Measurements from ENCODE around the gene IL1RAPL2. TPM values are rescaled to one million over a fixed set of nuclear protein-coding genes. Genes with fewer than 3 reads are reported as not detected.

The IL1RAPL2 gene
- total RNA-seq, 1 experiment from 2014 or later = not detected

DNA sequence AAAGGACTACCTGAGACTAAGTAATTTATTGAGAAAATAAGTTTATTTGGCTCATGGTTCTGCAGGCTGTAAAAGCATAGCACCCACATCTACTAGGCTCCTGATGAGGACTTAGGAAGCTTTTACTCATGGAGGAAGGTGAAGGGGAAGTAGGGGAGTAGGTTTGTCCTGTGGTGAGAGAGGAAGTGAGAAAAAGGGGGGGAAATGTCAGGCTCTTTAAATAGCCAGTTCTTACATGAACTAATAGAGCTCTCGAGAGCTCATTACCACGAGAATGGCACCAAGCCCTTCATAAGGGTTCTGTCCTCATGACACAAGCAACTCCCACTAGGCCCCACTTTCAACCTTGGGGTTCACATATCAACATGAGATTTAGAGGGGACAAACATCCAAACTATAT, 1130.9 kb downstream of the IL1RAPL2 start:
- ChIA-PET CTCF (interaction anchor here (0.7 kb wide), 1 partner anchor 1074 kb away, joined by 10 read pairs; no protein-coding TSS in a partner anchor), POLR2A (no interaction called here)
- in situ Hi-C loops (cut with HindIII; ENCODE audit: low pct_unique_long_range_greater_than_20kb, low sequenced_read_pairs) = no loop called here
- no peak for TF ChIP-seq TCF7L2 (IDR thresholded peaks at IDR 0.05; ENCODE audit: low read depth, low read length)
- no peak for TF ChIP-seq POLR2AphosphoS5 (IDR thresholded peaks at IDR 0.05; ENCODE audit: low read depth, low read length)
- no peak for TF ChIP-seq SIN3A (IDR thresholded peaks at IDR 0.05; ENCODE audit: borderline replicate concordance, insufficient read depth, low read depth, low read length)
- TF ChIP-seq, protein P1, sequence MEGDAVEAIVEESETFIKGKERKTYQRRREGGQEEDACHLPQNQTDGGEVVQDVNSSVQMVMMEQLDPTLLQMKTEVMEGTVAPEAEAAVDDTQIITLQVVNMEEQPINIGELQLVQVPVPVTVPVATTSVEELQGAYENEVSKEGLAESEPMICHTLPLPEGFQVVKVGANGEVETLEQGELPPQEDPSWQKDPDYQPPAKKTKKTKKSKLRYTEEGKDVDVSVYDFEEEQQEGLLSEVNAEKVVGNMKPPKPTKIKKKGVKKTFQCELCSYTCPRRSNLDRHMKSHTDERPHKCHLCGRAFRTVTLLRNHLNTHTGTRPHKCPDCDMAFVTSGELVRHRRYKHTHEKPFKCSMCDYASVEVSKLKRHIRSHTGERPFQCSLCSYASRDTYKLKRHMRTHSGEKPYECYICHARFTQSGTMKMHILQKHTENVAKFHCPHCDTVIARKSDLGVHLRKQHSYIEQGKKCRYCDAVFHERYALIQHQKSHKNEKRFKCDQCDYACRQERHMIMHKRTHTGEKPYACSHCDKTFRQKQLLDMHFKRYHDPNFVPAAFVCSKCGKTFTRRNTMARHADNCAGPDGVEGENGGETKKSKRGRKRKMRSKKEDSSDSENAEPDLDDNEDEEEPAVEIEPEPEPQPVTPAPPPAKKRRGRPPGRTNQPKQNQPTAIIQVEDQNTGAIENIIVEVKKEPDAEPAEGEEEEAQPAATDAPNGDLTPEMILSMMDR (IDR thresholded peaks at IDR 0.05) = no peak
- TF ChIP-seq REST (IDR thresholded peaks at IDR 0.05; ENCODE audit: insufficient read depth in 1 of 2, low read depth in 2 of 2, low read length in 1 of 2) = no peak
- Histone ChIP-seq H3K27ac (ENCODE audit: low read length) (no peak overlapping the region), H3K36me3 (ENCODE audit: control insufficient read depth, insufficient read depth, low read length) (no peaks in the 10 kb centered on the region), H3K27me3 (ENCODE audit: control insufficient read depth, insufficient read depth, low read length) (no peaks in the 10 kb centered on the region), H3K4me1 (ENCODE audit: control insufficient read depth, insufficient read depth, low read length) (no peaks in the 10 kb centered on the region), H3K9me3 (ENCODE audit: control insufficient read depth, insufficient read depth, low read depth, low read length) (no peaks in the 10 kb centered on the region), H3K4me3 (ENCODE audit: low read depth in 2 of 2, low read length in 2 of 2) (no peak overlapping the region)
- DNase-seq (ENCODE audit: low read depth, low spot score) (no peak), ATAC-seq (no peak)
- BruUV-seq (replicated peaks) = no TSS peak
- intact Hi-C loops (cut with micrococcal nuclease; ENCODE audit: unreplicated experiment) = no loop called here

DNA sequence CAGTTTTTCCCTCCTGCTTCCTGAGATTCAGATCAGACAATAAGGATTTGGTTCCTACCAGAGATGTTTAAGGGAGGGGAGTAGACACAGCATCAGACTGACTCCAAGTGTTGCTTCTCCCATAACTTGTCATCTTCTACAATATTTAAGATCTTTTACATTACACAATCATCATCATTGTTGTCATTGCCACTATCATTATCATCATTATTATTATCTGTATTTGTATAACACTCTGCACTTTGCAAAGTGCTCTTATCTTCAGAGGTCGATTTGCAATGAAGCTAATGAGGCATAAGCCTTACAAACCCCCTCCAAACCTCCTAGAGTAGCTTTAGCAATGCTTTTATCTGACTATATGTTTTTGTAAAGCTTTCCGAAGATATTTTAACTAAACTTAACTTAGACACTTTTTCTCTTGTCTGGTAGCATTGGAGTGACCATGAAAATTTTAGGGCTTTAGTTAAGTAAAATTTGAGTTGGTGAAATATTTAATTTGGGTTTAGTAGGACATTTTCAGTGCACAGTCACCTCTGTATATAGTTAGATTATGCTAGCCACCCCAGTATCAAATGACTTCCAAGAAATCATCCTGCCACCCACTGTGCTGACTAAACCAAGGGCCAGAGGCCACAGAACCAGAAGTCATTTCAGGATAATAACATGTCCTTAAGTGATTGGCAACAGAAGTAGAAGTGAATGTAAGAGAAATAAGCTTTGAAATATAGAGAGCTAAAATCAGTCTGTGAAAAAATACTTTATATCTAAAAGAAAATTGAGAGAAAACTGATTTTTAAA, 1132.2 kb downstream of the IL1RAPL2 start:
- no TSS peak for BruUV-seq (replicated peaks)
- TF ChIP-seq, protein P1 (IDR thresholded peaks at IDR 0.05) = no peak
- no peak for TF ChIP-seq POLR2AphosphoS5 (IDR thresholded peaks at IDR 0.05; ENCODE audit: low read depth, low read length)
- no peak for TF ChIP-seq SIN3A (IDR thresholded peaks at IDR 0.05; ENCODE audit: borderline replicate concordance, insufficient read depth, low read depth, low read length)
- no peak for TF ChIP-seq TCF7L2 (IDR thresholded peaks at IDR 0.05; ENCODE audit: low read depth, low read length)
- no peak for TF ChIP-seq REST (IDR thresholded peaks at IDR 0.05; ENCODE audit: insufficient read depth in 1 of 2, low read depth in 2 of 2, low read length in 1 of 2)
- Histone ChIP-seq H3K9me3 (ENCODE audit: control insufficient read depth, insufficient read depth, low read depth, low read length) (no peaks in the 10 kb centered on the region), H3K4me3 (ENCODE audit: low read depth in 2 of 2, low read length in 2 of 2) (no peak overlapping the region), H3K27me3 (ENCODE audit: control insufficient read depth, insufficient read depth, low read length) (no peaks in the 10 kb centered on the region), H3K27ac (ENCODE audit: low read length) (no peak overlapping the region), H3K4me1 (ENCODE audit: control insufficient read depth, insufficient read depth, low read length) (no peaks in the 10 kb centered on the region), H3K36me3 (ENCODE audit: control insufficient read depth, insufficient read depth, low read length) (no peaks in the 10 kb centered on the region)
- DNase-seq (ENCODE audit: low read depth, low spot score) (no peak), ATAC-seq (no peak)
- ChIA-PET CTCF (no interaction called here), POLR2A (no interaction called here)
- intact Hi-C loops (cut with micrococcal nuclease; ENCODE audit: unreplicated experiment) (no loop called here), in situ Hi-C loops (cut with HindIII; ENCODE audit: low pct_unique_long_range_greater_than_20kb, low sequenced_read_pairs) (no loop called here)
